CD4-positive, alpha-beta T cell (primary cell): Measurements from ENCODE around the gene SALL1. TPM values are rescaled to one million over a fixed set of nuclear protein-coding genes. Genes with fewer than 3 reads are reported as not detected.

Experiments
- ATAC-seq: fragments of 200-7000 bp; cut with Tn5 transposase; one replicate; pipeline ENCODE4 v1.10.0; 2022; ENCODE audit warnings: mild to moderate bottlenecking; ENCODE audit not compliant: poor library complexity
- CTCF ChIA-PET: fragments of 350-600 bp; sonication (Branson Sonifier 250); formaldehyde crosslinking; loops from one replicate; lab custom pipeline; 2021; ENCODE audit warnings: antibody characterized with exemption, inconsistent platforms; lab: Charles Lee
- POLR2A ChIA-PET: fragments of 350-600 bp; sonication (Branson Sonifier 250); formaldehyde crosslinking; loops from one replicate; lab custom pipeline; 2021; ENCODE audit warnings: antibody characterized with exemption, inconsistent platforms; lab: Charles Lee
- DNase-seq, 14 experiments: peaks; one replicate each; pipeline ENCODE4 v3.0.0-alpha.2; 2013 to 2020; ENCODE audit warnings: mixed read lengths in 2 of 14
- H3K27ac ChIP-seq, 2 donors: one replicate each; pipeline versions ENCODE4 v1.5.1 to v1.7.0; 2013; ENCODE audit warnings: low read length in 2 of 2, low read depth in 1 of 2, mild to moderate bottlenecking in 1 of 2
- H3K27me3 ChIP-seq, 2 experiments: 1 replicate in 1 of 2; 2 replicates in 1 of 2; pipeline versions ENCODE4 v1.6.1 to v1.7.0; 2013; ENCODE audit warnings: low read length in 2 of 2, control low read depth in 1 of 2, mild to moderate bottlenecking in 1 of 2, moderate library complexity in 1 of 2; ENCODE audit not compliant: insufficient read depth in 2 of 2, control insufficient read depth in 1 of 2
- H3K36me3 ChIP-seq: one replicate; pipeline ENCODE4 v1.6.1; 2013; ENCODE audit warnings: low read length, control low read depth; ENCODE audit not compliant: insufficient read depth
- H3K4me1 ChIP-seq: one replicate; pipeline ENCODE4 v1.6.1; 2013; ENCODE audit warnings: low read length, control low read depth; ENCODE audit not compliant: insufficient read depth
- H3K4me3 ChIP-seq: one replicate; pipeline ENCODE4 v1.5.1; 2013; ENCODE audit warnings: mild to moderate bottlenecking, low read length, moderate library complexity
- H3K9me3 ChIP-seq, 2 experiments: 1 replicate in 1 of 2; 2 replicates in 1 of 2; pipeline versions ENCODE4 v1.6.1 to v1.7.0; 2013; ENCODE audit warnings: low read length in 2 of 2, mild to moderate bottlenecking in 2 of 2, control low read depth in 1 of 2, moderate library complexity in 1 of 2; ENCODE audit not compliant: control insufficient read depth in 1 of 2, insufficient read depth in 1 of 2
- H3K27ac Mint-ChIP-seq: one replicate; pipeline ENCODE4 v1.8.0; 2020; ENCODE audit warnings: mixed read lengths
- H3K27me3 Mint-ChIP-seq: one replicate; pipeline ENCODE4 v1.8.0; 2021; ENCODE audit warnings: mixed read lengths
- H3K36me3 Mint-ChIP-seq: one replicate; pipeline ENCODE4 v1.8.0; 2021; ENCODE audit warnings: low read depth, mixed read lengths
- H3K4me1 Mint-ChIP-seq: one replicate; pipeline ENCODE4 v1.8.0; 2021; ENCODE audit warnings: low read depth, mixed read lengths
- H3K4me3 Mint-ChIP-seq: one replicate; pipeline ENCODE4 v1.8.0; 2020; ENCODE audit warnings: mild to moderate bottlenecking, mixed read lengths
- H3K9me3 Mint-ChIP-seq: one replicate; pipeline ENCODE4 v1.8.0; 2020; ENCODE audit warnings: mixed read lengths
- intact Hi-C, 2 experiments: fragments of 100-400 bp; cut with DNase I in 1 of 2; cut with micrococcal nuclease in 1 of 2; formaldehyde crosslinking; loops; one replicate each; pipeline versions ENCODE4 v1.15.1 to v1.9.0; 2023 to 2025; cut with DNase I, micrococcal nuclease
- total RNA-seq, 174 experiments: library from RNA in 2 of 174; stranded (reverse) in 2 of 174; gene quantifications; one replicate each; pipeline ENCODE4 v1.2.3 and lab custom pipeline; 2021 to 2026
- TF ChIP-seq, protein P1 (sequence below): fragments of 200-600 bp; IDR thresholded peaks from one replicate; pipeline ENCODE4 v1.8.0; 2022; ENCODE audit warnings: antibody characterized with exemption, mild to moderate bottlenecking

SALL1 gene
- total RNA-seq, 2 experiments from 2014 or later: not detected

DNA sequence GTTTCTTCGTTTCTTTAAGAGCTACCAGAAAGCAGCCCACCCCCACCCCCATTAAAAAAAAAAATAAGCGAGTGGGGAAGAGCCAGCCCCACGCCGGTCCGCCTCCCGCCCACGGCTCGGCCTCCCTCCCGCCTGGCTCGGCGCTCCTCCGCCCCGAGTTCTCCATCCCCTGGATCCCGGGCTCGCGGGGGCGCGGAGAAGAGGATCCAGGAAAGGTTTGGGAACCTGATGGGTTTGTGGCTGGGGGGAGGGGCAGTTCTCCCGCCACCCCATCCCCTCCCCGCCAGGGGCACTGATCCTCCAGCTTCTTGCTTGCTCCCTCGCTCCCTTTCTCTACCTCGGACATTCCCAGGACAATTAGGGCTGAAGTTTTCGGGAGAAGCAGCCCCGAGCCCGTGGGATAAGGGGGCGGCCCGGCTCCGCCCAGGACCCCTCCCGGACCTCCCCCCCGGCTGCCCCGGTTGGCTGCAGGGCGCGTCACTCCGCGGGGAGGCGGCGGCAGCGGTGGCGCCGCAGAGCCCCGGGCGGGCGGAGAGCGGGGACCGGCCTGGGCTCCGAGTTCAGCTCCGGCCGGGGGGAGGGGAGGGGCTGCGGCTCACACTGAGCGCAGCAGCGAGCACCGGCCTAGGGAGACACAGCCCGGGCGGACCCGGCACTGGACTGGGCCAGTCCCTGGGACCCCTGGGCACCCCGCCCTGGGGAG lies 1.0 kb upstream of the SALL1 start:
- no peak overlapping the region for H3K4me3 ChIP-seq
- Mint-ChIP-seq H3K27me3 (peaks cover 67% of the 10 kb centered on the region), H3K4me1 (peaks cover 19% of the 10 kb centered on the region), H3K4me3 (no peak overlapping the region), H3K36me3 (no peaks in the 10 kb centered on the region), H3K9me3 (no peaks in the 10 kb centered on the region), H3K27ac (no peak overlapping the region)
- ChIA-PET POLR2A (no interaction called here), CTCF (no interaction called here)
- intact Hi-C loops: no loop called here
- ATAC-seq (no peak), DNase-seq (no peak)
- H3K4me1 ChIP-seq: peaks cover 2% of the 10 kb centered on the region
- no peaks in the 10 kb centered on the region for H3K36me3 ChIP-seq
- no peak overlapping the region for H3K27ac ChIP-seq
- H3K27me3 ChIP-seq: peaks cover 49 to 91% of the 10 kb centered on the region in 2 experiments
- TF ChIP-seq, protein P1, sequence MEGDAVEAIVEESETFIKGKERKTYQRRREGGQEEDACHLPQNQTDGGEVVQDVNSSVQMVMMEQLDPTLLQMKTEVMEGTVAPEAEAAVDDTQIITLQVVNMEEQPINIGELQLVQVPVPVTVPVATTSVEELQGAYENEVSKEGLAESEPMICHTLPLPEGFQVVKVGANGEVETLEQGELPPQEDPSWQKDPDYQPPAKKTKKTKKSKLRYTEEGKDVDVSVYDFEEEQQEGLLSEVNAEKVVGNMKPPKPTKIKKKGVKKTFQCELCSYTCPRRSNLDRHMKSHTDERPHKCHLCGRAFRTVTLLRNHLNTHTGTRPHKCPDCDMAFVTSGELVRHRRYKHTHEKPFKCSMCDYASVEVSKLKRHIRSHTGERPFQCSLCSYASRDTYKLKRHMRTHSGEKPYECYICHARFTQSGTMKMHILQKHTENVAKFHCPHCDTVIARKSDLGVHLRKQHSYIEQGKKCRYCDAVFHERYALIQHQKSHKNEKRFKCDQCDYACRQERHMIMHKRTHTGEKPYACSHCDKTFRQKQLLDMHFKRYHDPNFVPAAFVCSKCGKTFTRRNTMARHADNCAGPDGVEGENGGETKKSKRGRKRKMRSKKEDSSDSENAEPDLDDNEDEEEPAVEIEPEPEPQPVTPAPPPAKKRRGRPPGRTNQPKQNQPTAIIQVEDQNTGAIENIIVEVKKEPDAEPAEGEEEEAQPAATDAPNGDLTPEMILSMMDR: no peak
- peaks cover 0 to 56% of the 10 kb centered on the region in 2 experiments for H3K9me3 ChIP-seq

DNA sequence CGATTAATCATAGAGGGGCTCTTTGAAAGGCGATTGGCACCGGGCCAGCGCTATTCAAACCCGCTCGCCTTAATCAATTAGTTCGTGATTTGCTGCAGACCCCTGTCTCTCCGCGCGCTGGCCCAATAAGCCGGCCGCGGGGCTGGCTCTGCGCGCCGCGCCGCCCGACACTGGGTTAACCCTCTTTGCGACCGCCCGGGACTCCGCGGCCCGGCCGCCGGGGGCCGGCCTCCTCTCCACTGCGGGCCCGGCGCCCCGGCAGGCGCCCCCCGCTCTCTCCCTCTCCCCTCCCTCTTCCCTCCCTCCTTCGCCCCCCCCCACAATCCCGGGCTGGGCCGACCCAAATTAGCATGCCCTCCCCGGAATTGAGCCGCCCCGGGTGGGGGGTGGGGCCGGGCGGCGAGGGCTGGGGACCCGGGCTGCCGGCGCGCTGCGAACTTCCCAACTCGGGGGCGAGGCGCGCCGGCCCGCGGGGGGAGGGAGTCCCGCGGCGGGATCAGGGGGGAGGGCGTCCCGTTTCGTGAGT lies 428 bp upstream of the SALL1 start:
- peaks cover 48 to 91% of the 10 kb centered on the region in 2 experiments for H3K27me3 ChIP-seq
- H3K27me3 Mint-ChIP-seq: peaks cover 67% of the 10 kb centered on the region
- POLR2A ChIA-PET: no interaction called here
- no peaks in the 10 kb centered on the region for H3K36me3 Mint-ChIP-seq
- H3K27ac ChIP-seq: no peak overlapping the region
- TF ChIP-seq, protein P1: no peak
- CTCF ChIA-PET: no interaction called here
- H3K4me1 ChIP-seq: peaks cover 2% of the 10 kb centered on the region
- H3K9me3 Mint-ChIP-seq: no peaks in the 10 kb centered on the region
- peaks cover 0 to 56% of the 10 kb centered on the region in 2 experiments for H3K9me3 ChIP-seq
- intact Hi-C loops: no loop called here
- H3K4me3 Mint-ChIP-seq: no peak overlapping the region
- H3K4me3 ChIP-seq: no peak overlapping the region
- ATAC-seq (no peak), DNase-seq (no peak)
- H3K4me1 Mint-ChIP-seq: peaks cover 19% of the 10 kb centered on the region
- no peak overlapping the region for H3K27ac Mint-ChIP-seq
- no peaks in the 10 kb centered on the region for H3K36me3 ChIP-seq

- DNase-seq: no peak
- H3K27me3 ChIP-seq: peaks cover 44 to 86% of the 10 kb centered on the region in 2 experiments
- CTCF ChIA-PET: no interaction called here
Observed at GRCh38 chr16:51150165-51150887, 744 bp downstream of the SALL1 start.

More at GRCh38 chr16:51150165-51150887, 744 bp downstream of the SALL1 start:
- Mint-ChIP-seq H3K27me3 (peaks cover 70% of the 10 kb centered on the region), H3K4me3 (no peak overlapping the region), H3K4me1 (peaks cover 19% of the 10 kb centered on the region), H3K36me3 (no peaks in the 10 kb centered on the region), H3K9me3 (no peaks in the 10 kb centered on the region), H3K27ac (no peak overlapping the region)
- no peak for ATAC-seq
- no peaks in the 10 kb centered on the region for H3K36me3 ChIP-seq
- no peak overlapping the region for H3K27ac ChIP-seq
- TF ChIP-seq, protein P1: no peak
- H3K4me3 ChIP-seq: no peak overlapping the region
- H3K4me1 ChIP-seq: peaks cover 2% of the 10 kb centered on the region
- H3K9me3 ChIP-seq: peaks cover 0 to 52% of the 10 kb centered on the region in 2 experiments
- POLR2A ChIA-PET: no interaction called here
- intact Hi-C loops: no loop called here
